Measurements from ENCODE around the gene CASZ1.

Gene CASZ1

DNA sequence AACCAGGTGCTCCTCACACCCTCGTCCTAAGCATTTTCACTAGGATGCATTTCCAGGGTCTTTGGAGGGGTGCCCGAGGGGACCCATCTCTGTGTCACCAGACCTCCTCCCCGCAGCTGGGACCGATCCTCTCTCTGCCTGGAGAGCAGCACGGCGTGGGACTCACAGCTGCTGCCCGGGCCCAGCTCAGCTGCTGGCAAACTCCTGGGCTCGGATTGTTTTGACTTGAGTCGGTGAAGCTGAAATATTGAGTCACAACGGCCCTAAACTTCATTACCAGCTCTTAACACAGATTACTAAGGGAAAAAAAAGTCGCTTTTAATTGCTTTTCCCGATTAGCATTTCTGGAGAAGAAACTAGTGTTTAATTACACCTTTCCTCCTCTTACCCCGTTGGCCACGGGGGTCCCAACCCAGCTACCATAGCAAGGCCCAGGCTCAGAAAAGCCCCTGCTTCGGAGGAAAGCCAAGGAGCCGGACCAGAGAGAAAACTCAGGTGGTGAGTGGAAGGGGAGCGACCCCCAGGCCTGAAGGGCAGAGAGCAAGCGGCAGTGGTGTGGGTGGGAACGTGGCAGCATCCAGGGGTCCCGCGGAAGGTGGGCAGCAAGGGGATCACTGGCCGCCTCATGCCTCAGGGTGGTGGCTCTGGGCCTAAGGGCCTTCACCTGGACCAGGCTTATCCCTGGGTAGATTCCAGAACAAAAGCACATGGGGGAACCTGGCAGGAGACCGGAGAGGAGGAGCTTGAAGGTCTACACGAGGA lies 41.7 kb downstream of the CASZ1 start:
- H3K9me3 ChIP-seq (ENCODE audit: control insufficient read depth in 5 of 5, low read length in 5 of 5), result no peaks in the 10 kb centered on the region
- no peaks in the 10 kb centered on the region for H3K36me3 ChIP-seq (ENCODE audit: control insufficient read depth in 5 of 5, insufficient read depth in 5 of 5, low read length in 5 of 5)
- H3K27ac ChIP-seq (ENCODE audit: low read depth, low read length), result no peak overlapping the region
- H3K4me1 ChIP-seq (ENCODE audit: control insufficient read depth in 5 of 5, insufficient read depth in 5 of 5, low read length in 5 of 5), result peaks cover 0 to 32% (median 18%) of the 10 kb centered on the region in 5 donors
- no peak overlapping the region for H3K4me3 ChIP-seq (ENCODE audit: low read depth in 1 of 5, low read length in 5 of 5)
- peaks cover 7 to 27% (median 15%) of the 10 kb centered on the region in 5 donors for H3K27me3 ChIP-seq (ENCODE audit: control insufficient read depth in 5 of 5, insufficient read depth in 4 of 5, low read length in 5 of 5)
- no peak overlapping the region for H3K9ac ChIP-seq (ENCODE audit: low read length in 5 of 5)

GRCh38 chr1:10753299-10753698 lies 43.1 kb downstream of the CASZ1 start:
- Histone ChIP-seq H3K36me3 (ENCODE audit: control insufficient read depth in 5 of 5, insufficient read depth in 5 of 5, low read length in 5 of 5) (no peaks in the 10 kb centered on the region), H3K4me1 (ENCODE audit: control insufficient read depth in 5 of 5, insufficient read depth in 5 of 5, low read length in 5 of 5) (peaks cover 0 to 25% (median 18%) of the 10 kb centered on the region in 5 donors), H3K27ac (ENCODE audit: low read depth, low read length) (no peak overlapping the region), H3K4me3 (ENCODE audit: low read depth in 1 of 5, low read length in 5 of 5) (no peak overlapping the region), H3K27me3 (ENCODE audit: control insufficient read depth in 5 of 5, insufficient read depth in 4 of 5, low read length in 5 of 5) (peaks cover 6 to 23% (median 15%) of the 10 kb centered on the region in 5 donors), H3K9me3 (ENCODE audit: control insufficient read depth in 5 of 5, low read length in 5 of 5) (no peaks in the 10 kb centered on the region), H3K9ac (ENCODE audit: low read length in 5 of 5) (no peak overlapping the region)

GRCh38 chr1:10751561-10752085 lies 44.8 kb downstream of the CASZ1 start:
- Histone ChIP-seq H3K9me3 (ENCODE audit: control insufficient read depth in 5 of 5, low read length in 5 of 5) (no peaks in the 10 kb centered on the region), H3K36me3 (ENCODE audit: control insufficient read depth in 5 of 5, insufficient read depth in 5 of 5, low read length in 5 of 5) (no peaks in the 10 kb centered on the region), H3K9ac (ENCODE audit: low read length in 5 of 5) (no peak overlapping the region), H3K4me3 (ENCODE audit: low read depth in 1 of 5, low read length in 5 of 5) (no peak overlapping the region), H3K4me1 (ENCODE audit: control insufficient read depth in 5 of 5, insufficient read depth in 5 of 5, low read length in 5 of 5) (peaks cover 0 to 18% (median 12%) of the 10 kb centered on the region in 5 donors), H3K27ac (ENCODE audit: low read depth, low read length) (no peak overlapping the region), H3K27me3 (ENCODE audit: control insufficient read depth in 5 of 5, insufficient read depth in 4 of 5, low read length in 5 of 5) (peaks cover 6 to 27% (median 17%) of the 10 kb centered on the region in 5 donors)

DNA sequence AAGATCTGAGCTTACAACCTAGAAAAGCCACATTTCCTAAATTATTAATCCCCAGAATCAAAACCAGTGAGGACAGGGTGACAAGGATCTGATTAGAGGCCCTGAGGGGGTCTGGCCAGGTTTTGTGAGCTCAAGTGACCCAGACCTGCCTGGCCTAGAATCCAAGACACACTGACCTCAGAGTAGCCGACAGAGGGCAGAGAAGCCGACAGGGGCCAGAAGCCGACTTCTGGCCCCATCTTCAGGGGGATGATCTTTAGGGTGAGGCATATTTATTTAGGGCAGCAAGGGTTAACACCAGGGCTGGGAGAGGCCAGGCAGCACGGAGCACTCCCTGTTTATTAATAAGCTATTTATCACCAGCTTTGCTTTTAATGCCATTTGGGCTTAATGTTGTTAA lies 45.3 kb downstream of the CASZ1 start:
- peaks cover 0 to 18% (median 7%) of the 10 kb centered on the region in 5 donors for H3K4me1 ChIP-seq (ENCODE audit: control insufficient read depth in 5 of 5, insufficient read depth in 5 of 5, low read length in 5 of 5)

DNA sequence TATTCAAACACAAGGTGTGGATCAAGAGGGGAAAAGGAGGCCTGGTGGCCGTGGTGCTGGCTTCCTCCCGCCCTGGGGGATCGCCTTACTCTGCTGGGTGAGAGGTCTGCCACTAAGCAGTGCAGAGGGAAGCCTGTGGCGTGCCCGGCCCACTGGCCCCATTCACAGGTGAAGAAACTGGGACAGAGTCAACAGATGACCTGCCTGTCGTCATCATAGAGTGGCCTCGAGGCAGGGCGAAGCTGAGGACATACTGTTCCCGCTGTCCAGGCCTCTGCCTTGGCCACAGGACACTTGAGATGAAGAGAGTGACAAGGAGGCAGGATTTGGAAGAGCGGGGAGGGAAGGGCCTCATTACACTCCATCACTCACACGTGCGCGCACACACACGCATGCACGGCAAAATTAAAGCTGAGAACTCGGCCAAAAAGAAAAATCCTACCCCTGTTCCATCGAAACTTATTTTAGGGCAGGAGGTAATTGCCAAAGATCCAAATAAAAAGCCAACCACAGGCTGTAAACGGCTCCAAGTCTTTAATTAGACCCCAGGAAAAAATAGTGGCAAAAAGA lies 50.5 kb downstream of the CASZ1 start:
- peaks cover 0 to 18% (median 9%) of the 10 kb centered on the region in 5 donors for H3K27me3 ChIP-seq (ENCODE audit: control insufficient read depth in 5 of 5, insufficient read depth in 4 of 5, low read length in 5 of 5)
- H3K4me1 ChIP-seq (ENCODE audit: control insufficient read depth in 5 of 5, insufficient read depth in 5 of 5, low read length in 5 of 5), result peaks cover 0 to 17% (median 0%) of the 10 kb centered on the region in 5 donors
- no peak overlapping the region for H3K27ac ChIP-seq (ENCODE audit: low read depth, low read length)
- no peak overlapping the region for H3K9ac ChIP-seq (ENCODE audit: low read length in 5 of 5)
- peak overlapping the region in 1 of 5 donors; percentile 17 for H3K4me3 ChIP-seq (ENCODE audit: low read depth in 1 of 5, low read length in 5 of 5)
- no peaks in the 10 kb centered on the region for H3K36me3 ChIP-seq (ENCODE audit: control insufficient read depth in 5 of 5, insufficient read depth in 5 of 5, low read length in 5 of 5)
- no peaks in the 10 kb centered on the region for H3K9me3 ChIP-seq (ENCODE audit: control insufficient read depth in 5 of 5, low read length in 5 of 5)

More for the DNA sequence above, 45.3 kb downstream of the CASZ1 start:
- no peaks in the 10 kb centered on the region for H3K9me3 ChIP-seq (ENCODE audit: control insufficient read depth in 5 of 5, low read length in 5 of 5)
- no peak overlapping the region for H3K27ac ChIP-seq (ENCODE audit: low read depth, low read length)
- H3K4me3 ChIP-seq (ENCODE audit: low read depth in 1 of 5, low read length in 5 of 5), result no peak overlapping the region
- no peak overlapping the region for H3K9ac ChIP-seq (ENCODE audit: low read length in 5 of 5)
- H3K36me3 ChIP-seq (ENCODE audit: control insufficient read depth in 5 of 5, insufficient read depth in 5 of 5, low read length in 5 of 5), result no peaks in the 10 kb centered on the region
- H3K27me3 ChIP-seq (ENCODE audit: control insufficient read depth in 5 of 5, insufficient read depth in 4 of 5, low read length in 5 of 5), result peaks cover 6 to 27% (median 17%) of the 10 kb centered on the region in 5 donors

- Histone ChIP-seq H3K4me1 (ENCODE audit: control insufficient read depth in 5 of 5, insufficient read depth in 5 of 5, low read length in 5 of 5) (peaks cover 0 to 17% (median 0%) of the 10 kb centered on the region in 5 donors), H3K27ac (ENCODE audit: low read depth, low read length) (no peak overlapping the region), H3K27me3 (ENCODE audit: control insufficient read depth in 5 of 5, insufficient read depth in 4 of 5, low read length in 5 of 5) (peaks cover 0 to 18% (median 9%) of the 10 kb centered on the region in 5 donors), H3K36me3 (ENCODE audit: control insufficient read depth in 5 of 5, insufficient read depth in 5 of 5, low read length in 5 of 5) (no peaks in the 10 kb centered on the region), H3K4me3 (ENCODE audit: low read depth in 1 of 5, low read length in 5 of 5) (no peak overlapping the region), H3K9me3 (ENCODE audit: control insufficient read depth in 5 of 5, low read length in 5 of 5) (no peaks in the 10 kb centered on the region), H3K9ac (ENCODE audit: low read length in 5 of 5) (no peak overlapping the region)
Observed at GRCh38 chr1:10745383-10745782, 51.1 kb downstream of the CASZ1 start.

DNA sequence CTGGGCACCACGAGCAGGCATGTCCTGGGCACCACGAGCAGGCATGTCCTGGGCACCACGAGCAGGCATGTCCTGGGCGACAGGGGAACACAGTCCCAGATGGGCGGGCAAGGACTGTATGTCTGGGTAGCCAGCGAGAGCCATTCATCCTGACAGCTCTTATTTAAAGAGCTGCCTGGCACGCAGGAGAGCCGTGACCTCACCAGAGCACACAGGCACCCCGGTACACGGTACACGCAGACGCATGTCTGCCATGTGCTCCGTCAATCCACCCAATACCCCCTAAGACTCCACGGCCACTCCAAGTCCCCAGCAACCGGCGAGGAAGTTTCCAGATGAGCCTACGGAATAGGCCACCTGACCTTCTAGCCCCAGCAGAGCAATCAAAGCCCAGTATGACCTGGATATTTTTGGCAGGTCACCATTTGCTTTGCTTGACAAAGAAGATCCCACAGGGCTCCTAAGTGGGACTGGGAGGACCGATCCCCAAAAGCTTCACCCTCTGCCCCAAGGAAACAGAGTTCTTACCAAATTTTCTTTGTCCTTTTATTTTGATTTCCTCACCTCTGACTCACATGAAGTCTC lies 51.7 kb downstream of the CASZ1 start:
- Histone ChIP-seq H3K9me3 (ENCODE audit: control insufficient read depth in 5 of 5, low read length in 5 of 5) (no peaks in the 10 kb centered on the region), H3K27ac (ENCODE audit: low read depth, low read length) (no peak overlapping the region), H3K36me3 (ENCODE audit: control insufficient read depth in 5 of 5, insufficient read depth in 5 of 5, low read length in 5 of 5) (no peaks in the 10 kb centered on the region), H3K4me3 (ENCODE audit: low read depth in 1 of 5, low read length in 5 of 5) (no peak overlapping the region), H3K9ac (ENCODE audit: low read length in 5 of 5) (no peak overlapping the region), H3K27me3 (ENCODE audit: control insufficient read depth in 5 of 5, insufficient read depth in 4 of 5, low read length in 5 of 5) (peaks cover 0 to 18% (median 9%) of the 10 kb centered on the region in 5 donors), H3K4me1 (ENCODE audit: control insufficient read depth in 5 of 5, insufficient read depth in 5 of 5, low read length in 5 of 5) (peaks cover 0 to 17% (median 0%) of the 10 kb centered on the region in 5 donors)

DNA sequence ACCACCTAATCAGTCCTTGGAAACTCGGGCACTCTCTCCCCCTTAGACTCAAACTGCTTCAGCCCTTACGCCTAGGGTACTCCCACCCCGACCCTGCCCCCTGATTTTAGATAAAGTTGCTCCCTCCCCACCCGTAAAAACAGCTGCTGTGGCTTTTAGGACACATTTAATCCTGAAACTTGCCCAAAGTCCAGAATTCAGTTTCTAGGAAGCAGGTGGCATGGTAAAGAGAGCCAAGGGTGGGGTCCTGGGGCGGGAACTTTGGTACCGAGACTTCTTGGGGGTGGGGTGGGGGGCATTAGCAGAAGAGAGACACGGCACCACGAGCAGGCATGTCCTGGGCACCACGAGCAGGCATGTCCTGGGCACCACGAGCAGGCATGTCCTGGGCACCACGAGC lies 52.4 kb downstream of the CASZ1 start:
- Histone ChIP-seq H3K9me3 (ENCODE audit: control insufficient read depth in 5 of 5, low read length in 5 of 5) (no peaks in the 10 kb centered on the region), H3K27me3 (ENCODE audit: control insufficient read depth in 5 of 5, insufficient read depth in 4 of 5, low read length in 5 of 5) (peaks cover 0 to 18% (median 12%) of the 10 kb centered on the region in 5 donors), H3K27ac (ENCODE audit: low read depth, low read length) (no peak overlapping the region), H3K4me3 (ENCODE audit: low read depth in 1 of 5, low read length in 5 of 5) (no peak overlapping the region), H3K36me3 (ENCODE audit: control insufficient read depth in 5 of 5, insufficient read depth in 5 of 5, low read length in 5 of 5) (no peaks in the 10 kb centered on the region), H3K4me1 (ENCODE audit: control insufficient read depth in 5 of 5, insufficient read depth in 5 of 5, low read length in 5 of 5) (peaks cover 0 to 17% (median 0%) of the 10 kb centered on the region in 5 donors), H3K9ac (ENCODE audit: low read length in 5 of 5) (no peak overlapping the region)

GRCh38 chr1:10741696-10742095 lies 54.8 kb downstream of the CASZ1 start:
- Histone ChIP-seq H3K27me3 (ENCODE audit: control insufficient read depth in 5 of 5, insufficient read depth in 4 of 5, low read length in 5 of 5) (peaks cover 3 to 23% (median 12%) of the 10 kb centered on the region in 5 donors), H3K27ac (ENCODE audit: low read depth, low read length) (no peak overlapping the region), H3K4me1 (ENCODE audit: control insufficient read depth in 5 of 5, insufficient read depth in 5 of 5, low read length in 5 of 5) (peaks cover 0 to 32% (median 5%) of the 10 kb centered on the region in 5 donors)

DNA sequence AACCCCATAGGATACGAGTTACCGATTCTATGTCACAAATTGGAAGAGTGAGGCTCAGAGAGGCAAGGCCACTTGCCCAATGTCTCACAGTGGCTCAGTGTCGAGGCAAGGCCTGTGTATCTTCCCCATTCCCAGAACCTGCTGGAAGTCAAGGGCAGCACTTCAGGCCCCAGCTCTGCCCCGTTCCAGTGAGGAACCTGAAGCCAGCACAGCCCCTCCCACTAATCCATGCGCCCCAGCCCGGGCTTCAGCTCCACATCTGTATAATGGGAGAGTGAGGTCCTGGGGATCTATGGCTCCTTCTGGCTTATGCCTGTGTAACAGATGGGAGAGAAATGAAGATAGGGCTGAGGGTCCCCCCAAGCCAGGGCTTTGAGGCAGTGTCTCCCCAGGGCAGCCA lies 56.3 kb downstream of the CASZ1 start:
- Histone ChIP-seq H3K9ac (ENCODE audit: low read length in 5 of 5) (no peak overlapping the region), H3K27me3 (ENCODE audit: control insufficient read depth in 5 of 5, insufficient read depth in 4 of 5, low read length in 5 of 5) (peaks cover 11 to 35% (median 20%) of the 10 kb centered on the region in 5 donors), H3K27ac (ENCODE audit: low read depth, low read length) (no peak overlapping the region), H3K4me1 (ENCODE audit: control insufficient read depth in 5 of 5, insufficient read depth in 5 of 5, low read length in 5 of 5) (peaks cover 0 to 25% (median 5%) of the 10 kb centered on the region in 5 donors), H3K9me3 (ENCODE audit: control insufficient read depth in 5 of 5, low read length in 5 of 5) (no peaks in the 10 kb centered on the region), H3K4me3 (ENCODE audit: low read depth in 1 of 5, low read length in 5 of 5) (no peak overlapping the region), H3K36me3 (ENCODE audit: control insufficient read depth in 5 of 5, insufficient read depth in 5 of 5, low read length in 5 of 5) (no peaks in the 10 kb centered on the region)

More at GRCh38 chr1:10741696-10742095, 54.8 kb downstream of the CASZ1 start:
- Histone ChIP-seq H3K9me3 (ENCODE audit: control insufficient read depth in 5 of 5, low read length in 5 of 5) (no peaks in the 10 kb centered on the region), H3K4me3 (ENCODE audit: low read depth in 1 of 5, low read length in 5 of 5) (no peak overlapping the region), H3K36me3 (ENCODE audit: control insufficient read depth in 5 of 5, insufficient read depth in 5 of 5, low read length in 5 of 5) (no peaks in the 10 kb centered on the region), H3K9ac (ENCODE audit: low read length in 5 of 5) (no peak overlapping the region)
